Heart left ventricle (tissue), 16 donors: ENCODE measurements around the gene DEFB112. TPM values are rescaled to one million over a fixed set of nuclear protein-coding genes. Genes with fewer than 3 reads are reported as not detected.

Source experiments
- ATAC-seq, 4 donors: fragments of 200-7000 bp; cut with Tn5 transposase; one replicate each; pipeline ENCODE4 v1.9.1; 2020 to 2022; ENCODE audit warnings: moderate library complexity in 4 of 4, mild to moderate bottlenecking in 3 of 4, moderate number of reproducible peaks in 1 of 4
- DNase-seq, 5 donors: peaks; one replicate each; pipeline ENCODE4 v3.0.0-alpha.2; 2020
- H3K27ac ChIP-seq, 12 donors: fragments of 200-600 bp; sonication (generic) in 4 of 12; one replicate each; pipeline versions ENCODE4 v1.5.0 to v1.8.0; 2016 to 2022; ENCODE audit warnings: mild to moderate bottlenecking in 2 of 12
- H3K27me3 ChIP-seq, 9 donors: fragments of 200-600 bp; sonication (generic) in 2 of 9; one replicate each; pipeline versions ENCODE4 v1.5.1 to v1.8.0; 2016 to 2022; ENCODE audit warnings: mild to moderate bottlenecking in 3 of 9
- H3K36me3 ChIP-seq, 9 donors: fragments of 200-600 bp; sonication (generic) in 2 of 9; one replicate each; pipeline versions ENCODE4 v1.5.0 to v1.8.0; 2018 to 2022; ENCODE audit warnings: mild to moderate bottlenecking in 2 of 9
- H3K4me1 ChIP-seq, 12 donors: fragments of 200-600 bp; sonication (generic) in 4 of 12; one replicate each; pipeline versions ENCODE4 v1.5.0 to v1.8.0; 2016 to 2022; ENCODE audit warnings: mild to moderate bottlenecking in 3 of 12
- H3K4me3 ChIP-seq, 12 donors: fragments of 200-600 bp; sonication (generic) in 4 of 12; one replicate each; pipeline versions ENCODE4 v1.5.0 to v1.8.0; 2017 to 2022; ENCODE audit warnings: mild to moderate bottlenecking in 9 of 12, moderate library complexity in 4 of 12
- H3K9me3 ChIP-seq, 12 donors: fragments of 200-600 bp; sonication (generic) in 4 of 12; one replicate each; pipeline versions ENCODE4 v1.5.0 to v1.8.0; 2016 to 2022; ENCODE audit warnings: mild to moderate bottlenecking in 1 of 12
- POLR2A ChIP-seq, 2 donors: fragments of 450-650 bp; IDR thresholded peaks; one replicate each; pipeline ENCODE4 v1.6.1; 2017; ENCODE audit warnings: antibody characterized with exemption in 2 of 2, mild to moderate bottlenecking in 2 of 2, moderate library complexity in 2 of 2
- WGBS, 4 donors: extraction: QIAGEN DNeasy Blood & Tissue Kit in 2 of 4; methylation state at CpG; one replicate each; pipeline versions ENCODE4 v1.1.5 to v1.1.7; 2013 to 2018; 5-methylcytosine and 5-hydroxymethylcytosine counted together
- intact Hi-C, 10 donors: fragments of 100-400 bp; cut with DNase I; formaldehyde crosslinking; loops; one replicate each; pipeline versions ENCODE4 v1.11.1 to v1.14.2; 2022
- polyA plus RNA-seq, 2 donors: library from polyadenylated mRNA; stranded (reverse); fragments of 200-250 nt; gene quantifications; one replicate each; pipeline ENCODE4 v1.2.3, GENCODE V29; 2013
- total RNA-seq, 9 donors: library from RNA; depleted of rRNA in 2 of 9; stranded (reverse); fragments of >200 nt in 2 of 9; fragmentation: NEBNext Ultra II Directional in 3 of 9; extraction: Animal tissue kit (Norgen Biotek cat#: 25700) in 3 of 9; gene quantifications; one replicate each; pipeline versions ENCODE4 v1.1.0 to v1.2.4, GENCODE V29; 2016 to 2023
- TF ChIP-seq, protein P1 (sequence below), 12 donors: fragments of 200-600 bp; sonication (generic) in 4 of 12; IDR thresholded peaks; one replicate each; pipeline versions ENCODE4 v1.5.0 to v1.8.0; 2018 to 2022; ENCODE audit warnings: antibody characterized with exemption in 12 of 12, mild to moderate bottlenecking in 5 of 12
- donor health status: ischemic (EF 13 %, LVEDD 7.1; RV severe dilation, severe dysfunction).
- donor health status: healthy with polysubstance abuse.
- donor health status: DM: no; HTN: yes; CAD: no.
- donor health status: DM: no; HTN: no; CAD: no.
- donor health status: ischemic (EF 25% LVEDD 6.9; RV normal size, moderate dysfunction).
- donor health status: ischemic (EF 25% LVEDD 5.7; RV mildly dilated, moderate dysfunction).
- donor health status: healthy.
- donor health status: DM: yes; HTN: yes; CAD: no.
- donor health status: ischemic (EF 35%, LVEDD 5.7; RV mildly dilated, moderate dysfunction).
- donor health status: nonischemic (EF 11% LVEDD 7.7; RV severe dilation, severe dysfunction).
- donor health status: DM: yes; HTN: yes; CAD: no.
- donor health status: PGD.
- donor health status: ischemic (EF 29% LVEDD 5.4; RV normal size, mild dysfunction).
- donor health status: nonischemic (EF 23%, LVEDD 6.1; RV moderate dilation, normal function).

DEFB112 gene
- total and polyA plus RNA-seq, 11 donors: not detected

DNA sequence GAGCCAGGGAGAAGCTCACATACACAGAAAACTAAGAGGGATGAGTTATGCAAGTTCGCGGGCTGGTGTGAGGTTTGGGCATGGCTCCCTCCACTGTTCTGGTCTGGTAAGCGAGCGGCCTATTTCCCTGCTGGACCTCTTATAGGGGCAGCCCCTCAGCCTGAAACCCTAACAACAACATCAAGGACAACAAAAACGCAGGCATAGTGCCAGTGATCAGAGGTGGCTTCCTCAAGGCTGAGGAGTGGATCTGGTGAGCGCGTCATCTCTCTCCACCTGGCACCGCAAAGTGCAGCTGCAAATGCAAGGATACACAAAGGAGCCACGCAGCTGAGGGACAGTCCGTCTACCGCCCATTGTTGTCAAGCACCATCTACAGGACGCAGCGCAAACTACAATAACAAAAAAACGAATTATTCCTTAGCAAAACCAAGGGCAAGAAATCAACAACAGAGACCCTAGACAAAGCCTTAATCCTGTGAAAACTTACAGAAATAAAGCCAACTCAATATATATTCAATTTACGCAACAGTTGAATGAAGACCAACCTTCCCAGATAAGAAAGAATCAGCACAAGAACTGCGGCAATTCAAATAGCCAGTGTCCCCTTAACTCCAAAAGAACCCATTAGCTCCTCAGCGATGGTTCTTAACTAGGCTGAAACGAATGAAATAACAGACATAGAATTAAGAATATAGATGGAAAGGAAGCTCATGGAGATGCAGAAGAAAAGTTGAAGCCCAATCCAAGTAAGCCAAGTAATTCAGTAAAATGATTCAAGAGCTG lies 18.8 kb downstream of the DEFB112 start:
- H3K9me3 ChIP-seq: no peaks in the 10 kb centered on the region
- no peak overlapping the region for H3K27ac ChIP-seq
- no peaks in the 10 kb centered on the region for H3K4me1 ChIP-seq
- H3K4me3 ChIP-seq: no peak overlapping the region
- no peak for DNase-seq
- intact Hi-C loops: no loop called here
- H3K36me3 ChIP-seq: no peaks in the 10 kb centered on the region
- TF ChIP-seq, protein P1, sequence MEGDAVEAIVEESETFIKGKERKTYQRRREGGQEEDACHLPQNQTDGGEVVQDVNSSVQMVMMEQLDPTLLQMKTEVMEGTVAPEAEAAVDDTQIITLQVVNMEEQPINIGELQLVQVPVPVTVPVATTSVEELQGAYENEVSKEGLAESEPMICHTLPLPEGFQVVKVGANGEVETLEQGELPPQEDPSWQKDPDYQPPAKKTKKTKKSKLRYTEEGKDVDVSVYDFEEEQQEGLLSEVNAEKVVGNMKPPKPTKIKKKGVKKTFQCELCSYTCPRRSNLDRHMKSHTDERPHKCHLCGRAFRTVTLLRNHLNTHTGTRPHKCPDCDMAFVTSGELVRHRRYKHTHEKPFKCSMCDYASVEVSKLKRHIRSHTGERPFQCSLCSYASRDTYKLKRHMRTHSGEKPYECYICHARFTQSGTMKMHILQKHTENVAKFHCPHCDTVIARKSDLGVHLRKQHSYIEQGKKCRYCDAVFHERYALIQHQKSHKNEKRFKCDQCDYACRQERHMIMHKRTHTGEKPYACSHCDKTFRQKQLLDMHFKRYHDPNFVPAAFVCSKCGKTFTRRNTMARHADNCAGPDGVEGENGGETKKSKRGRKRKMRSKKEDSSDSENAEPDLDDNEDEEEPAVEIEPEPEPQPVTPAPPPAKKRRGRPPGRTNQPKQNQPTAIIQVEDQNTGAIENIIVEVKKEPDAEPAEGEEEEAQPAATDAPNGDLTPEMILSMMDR (IDR thresholded peaks at IDR 0.05): no peak
- ATAC-seq: no peak
- no peaks in the 10 kb centered on the region for H3K27me3 ChIP-seq
- 37 to 46% (median 42%) methylated on average over 17 to 18 of the region's 18 CpGs for WGBS, 4 donors

DNA sequence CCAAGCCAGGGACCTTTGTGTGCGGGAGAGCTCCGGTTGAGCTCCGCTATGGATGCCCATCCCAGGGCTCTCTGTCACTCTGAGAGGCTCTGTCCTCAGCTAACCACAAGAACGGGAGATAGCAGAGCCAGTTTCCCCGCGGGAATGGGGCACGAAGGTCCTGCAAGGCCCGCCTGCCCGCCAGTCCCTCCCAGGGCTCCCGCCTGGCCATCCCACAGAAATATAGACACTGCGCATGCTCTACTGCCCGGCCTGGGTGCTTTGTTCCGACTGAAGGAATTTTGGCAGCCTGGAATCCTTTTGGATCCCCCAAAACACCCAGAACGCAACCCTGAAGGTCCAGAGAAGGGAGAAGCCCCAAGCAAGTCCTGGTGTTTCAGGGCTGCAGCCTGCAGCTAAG lies 19.4 kb downstream of the DEFB112 start:
- no peaks in the 10 kb centered on the region for H3K27me3 ChIP-seq
- no peaks in the 10 kb centered on the region for H3K9me3 ChIP-seq
- 85 to 92% (median 88%) methylated on average over 11 to 14 of the region's 14 CpGs for WGBS, 4 donors
- H3K4me3 ChIP-seq: no peak overlapping the region
- H3K4me1 ChIP-seq: no peaks in the 10 kb centered on the region
- DNase-seq (no peak), ATAC-seq (no peak)
- TF ChIP-seq POLR2A (IDR thresholded peaks at IDR 0.05): no peak
- TF ChIP-seq, protein P1 (IDR thresholded peaks at IDR 0.05): no peak
- intact Hi-C loops: no loop called here
- H3K27ac ChIP-seq: no peak overlapping the region
- H3K36me3 ChIP-seq: no peaks in the 10 kb centered on the region

DNA sequence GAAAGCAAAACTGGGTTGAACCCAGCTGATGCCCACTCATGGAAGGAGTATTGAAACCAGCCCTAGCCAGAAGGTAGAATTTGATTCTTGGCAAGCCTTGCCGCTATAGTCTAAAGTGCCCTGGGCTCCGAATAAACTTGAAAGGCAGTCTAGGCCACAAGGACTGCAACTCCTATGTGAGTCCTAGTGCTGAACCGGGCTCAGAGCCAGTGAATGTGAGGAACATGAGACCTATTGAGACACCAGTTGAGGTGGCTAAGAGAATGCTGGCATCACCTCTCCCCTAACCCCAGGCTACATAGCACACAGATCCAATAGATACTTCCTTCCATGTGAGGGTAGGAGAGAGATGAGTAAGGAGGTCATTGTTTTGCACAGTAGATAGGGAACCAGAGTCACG lies 24.5 kb downstream of the DEFB112 start:
- 59 to 83% (median 79%) methylated on average over 4 of the region's 4 CpGs for WGBS, 4 donors

DNA sequence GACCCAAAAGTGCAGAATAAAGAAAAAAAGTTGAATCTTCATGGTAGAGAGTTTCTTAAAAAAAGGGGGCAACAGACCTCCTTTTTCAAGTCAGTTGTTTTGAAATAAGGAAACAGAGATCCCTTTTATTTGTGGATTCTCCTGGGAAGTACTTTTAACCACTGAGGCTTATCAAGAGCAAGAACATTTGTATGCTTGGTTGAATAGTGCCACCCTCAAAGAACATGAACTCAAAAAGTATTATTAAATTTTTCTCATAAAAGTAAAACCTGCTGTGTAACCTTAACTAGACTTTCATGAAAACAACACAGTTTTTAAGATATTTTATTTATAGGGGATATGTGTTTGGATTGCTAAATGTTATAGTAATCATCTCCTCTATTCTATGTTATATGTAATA lies 27.8 kb downstream of the DEFB112 start, which contains the start of gene DEFB110:
Gene DEFB110 (minus strand): TSS at position 101 of the 400 bp plus-strand sequence. CDS start 59 bp downstream, at position 42.
- Histone ChIP-seq H3K36me3 (no peaks in the 10 kb centered on the region), H3K27ac (no peak within 1 kb of the TSS), H3K27me3 (no peaks in the 10 kb centered on the region), H3K4me3 (no peak within 1 kb of the TSS), H3K9me3 (no peaks in the 10 kb centered on the region), H3K4me1 (no peaks in the 10 kb centered on the region)
- intact Hi-C loops: no loop called here
- no peak for DNase-seq
- TF ChIP-seq, protein P1 (IDR thresholded peaks at IDR 0.05): no peak
- TF ChIP-seq POLR2A (IDR thresholded peaks at IDR 0.05): no peak
- no peak for ATAC-seq

More for the DNA sequence above, 24.5 kb downstream of the DEFB112 start:
- Histone ChIP-seq H3K27me3 (no peaks in the 10 kb centered on the region), H3K27ac (no peak overlapping the region), H3K4me1 (no peaks in the 10 kb centered on the region), H3K36me3 (no peaks in the 10 kb centered on the region), H3K9me3 (no peaks in the 10 kb centered on the region), H3K4me3 (no peak overlapping the region)
- intact Hi-C loops: no loop called here
- TF ChIP-seq, protein P1 (IDR thresholded peaks at IDR 0.05): no peak
- no peak for TF ChIP-seq POLR2A (IDR thresholded peaks at IDR 0.05)
- ATAC-seq (no peak), DNase-seq (no peak)
